DMS79 treated with DMSO at 0.1 percent for 48 hours (cell line): ENCODE data around the gene EPC2.
"Not testable (repeated sequence)": the region's sequence is repeated elsewhere in the genome, so short reads cannot be mapped to it uniquely, and the experiment has no call there.

Experiments
- DNase-seq: peaks from one replicate; lab custom pipeline; 2025; lab: John Stamatoyannopoulos, UW

The EPC2 gene

DNA sequence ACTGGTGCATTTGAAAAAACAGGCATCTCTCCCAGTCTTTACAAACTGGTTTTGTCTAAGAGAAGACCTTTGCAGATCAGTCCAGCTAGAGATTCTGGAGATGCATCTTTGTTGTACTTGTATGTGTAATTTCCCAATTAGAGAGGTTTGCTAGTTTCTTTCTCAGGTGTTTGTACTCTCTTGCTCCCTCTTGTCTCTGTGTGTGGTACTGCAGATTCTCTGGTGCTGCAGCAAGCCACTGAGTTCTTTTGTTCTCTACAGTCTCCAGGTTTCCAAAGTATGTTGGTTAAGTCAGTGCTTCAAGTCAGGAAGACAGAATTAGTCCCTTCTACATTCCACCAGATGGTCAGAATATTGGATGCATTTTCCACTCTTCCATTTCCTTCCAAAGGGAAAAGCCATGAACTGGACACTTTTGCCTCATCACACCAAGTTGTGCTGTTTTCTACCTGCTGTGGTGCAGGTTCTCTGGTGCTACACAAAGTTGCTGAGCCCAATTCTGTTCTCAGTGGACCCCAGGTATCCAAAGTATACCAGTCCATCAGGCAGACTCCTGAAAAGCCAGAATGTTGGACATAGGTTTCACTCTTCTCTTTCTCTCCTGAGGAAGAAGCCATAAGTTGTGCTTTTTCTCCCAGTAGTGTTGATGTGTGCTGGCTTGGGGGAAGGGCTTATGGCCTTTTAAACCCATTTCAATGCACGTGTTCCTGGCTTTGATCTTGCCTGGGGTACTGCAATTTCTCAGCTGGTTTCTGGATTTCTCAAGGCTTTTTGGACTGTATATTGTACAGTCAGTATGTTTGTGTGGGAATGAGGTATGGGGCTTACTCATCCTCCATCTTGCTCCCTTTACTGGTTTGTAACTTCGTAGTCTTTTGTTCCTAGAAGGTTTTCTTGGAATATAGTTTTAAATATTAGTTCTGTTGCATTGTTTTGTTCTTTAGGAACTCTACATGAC lies 29.8 kb downstream of the EPC2 start:
- DNase-seq: no peak

DNA sequence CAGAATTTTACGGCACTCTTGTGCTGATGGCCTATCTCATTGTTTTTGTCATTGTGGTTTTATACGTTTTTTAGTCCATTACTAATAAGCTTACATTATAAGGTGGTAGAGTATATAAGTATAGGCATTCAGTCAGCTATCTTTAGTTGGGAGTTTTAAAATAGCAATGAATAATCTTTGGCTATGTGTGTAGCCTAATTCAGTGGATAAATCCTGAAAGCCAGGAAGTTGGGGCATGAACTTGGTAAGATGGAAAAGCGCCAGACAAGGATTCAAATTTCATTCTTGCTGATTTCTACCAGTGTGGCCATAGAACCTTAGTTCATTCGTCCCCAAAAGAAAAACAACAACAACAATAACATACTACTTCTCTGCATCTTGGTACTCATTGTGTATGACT lies 31.2 kb downstream of the EPC2 start:
- DNase-seq: no peak

DNA sequence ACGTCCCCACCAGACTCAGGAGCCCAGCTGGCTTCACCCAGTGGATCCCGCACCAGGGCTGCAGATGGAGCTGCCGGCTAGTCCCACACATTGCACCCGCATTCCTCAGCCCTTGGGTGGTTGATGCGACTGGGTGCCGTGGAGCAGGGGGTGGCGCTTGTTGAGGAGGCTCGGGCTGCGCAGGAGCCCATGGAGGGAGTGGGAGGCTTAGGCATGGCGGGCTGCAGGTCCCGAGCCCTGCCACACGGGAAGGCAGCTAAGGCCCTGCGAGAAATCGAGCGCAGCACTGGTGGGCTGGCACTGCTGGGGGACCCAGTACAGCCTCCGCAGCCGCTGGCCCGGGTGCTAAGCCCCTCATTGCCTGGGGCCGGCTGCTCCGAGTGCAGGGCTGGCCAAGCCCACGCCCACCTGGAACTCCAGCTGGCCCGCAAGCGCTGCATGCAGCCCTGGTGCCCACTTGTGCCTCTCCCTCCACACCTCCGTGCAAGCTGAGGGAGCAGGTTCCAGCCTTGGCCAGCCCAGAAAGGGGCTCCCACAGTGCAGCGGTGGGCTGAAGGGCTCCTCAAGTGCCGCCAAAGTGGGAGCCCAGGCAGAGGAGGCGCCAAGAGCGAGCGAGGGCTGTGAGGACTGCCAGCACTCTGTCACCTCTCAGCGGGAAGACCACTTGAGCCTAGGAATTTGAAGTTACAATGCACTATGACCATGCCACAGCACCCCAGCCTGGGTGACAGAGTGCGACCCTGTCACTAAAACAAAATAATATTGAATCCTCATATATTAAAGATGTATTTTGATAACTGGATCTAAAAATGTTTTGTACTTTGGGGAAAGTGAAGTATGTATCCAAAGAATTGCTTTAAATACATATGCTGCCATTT lies 34.0 kb downstream of the EPC2 start:
- not testable (repeated sequence) for DNase-seq

DNA sequence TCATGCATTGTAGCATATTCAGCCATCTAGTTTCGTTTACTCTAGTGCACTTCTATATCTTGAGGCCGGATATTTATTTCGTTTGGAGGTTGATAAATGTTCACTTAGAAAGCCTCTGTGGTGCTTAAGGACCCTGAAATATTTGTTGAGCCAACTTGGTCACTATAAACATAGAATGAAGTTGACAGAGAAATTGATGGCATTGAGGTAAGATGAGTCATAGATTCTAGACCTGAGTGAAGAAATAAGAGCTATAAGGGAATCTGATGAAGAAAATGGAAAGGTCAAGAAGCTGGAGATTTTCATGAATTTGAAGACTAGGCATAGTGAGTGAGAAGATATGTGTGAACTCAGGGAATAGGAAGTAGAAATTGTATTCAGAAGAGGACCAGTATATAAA lies 35.9 kb downstream of the EPC2 start:
- no peak for DNase-seq

DNA sequence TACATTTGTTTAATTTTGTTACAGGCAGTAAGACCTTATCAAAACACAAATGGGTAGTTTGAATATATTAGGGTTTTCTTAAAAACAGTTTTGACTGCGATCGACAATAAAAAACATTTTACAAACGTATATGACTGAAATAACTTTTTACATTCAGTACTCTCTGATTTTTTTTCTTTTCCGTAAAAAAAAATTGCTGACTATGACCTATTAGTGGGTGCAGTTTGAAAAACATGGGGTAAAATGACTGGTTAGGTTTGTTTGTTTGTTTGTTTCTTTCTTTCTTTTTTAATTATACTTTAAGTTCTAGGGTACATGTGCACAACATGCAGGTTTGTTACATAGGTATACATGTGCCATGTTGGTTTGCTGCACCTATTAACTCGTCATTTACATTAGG lies 36.9 kb downstream of the EPC2 start:
- DNase-seq: no peak

DNA sequence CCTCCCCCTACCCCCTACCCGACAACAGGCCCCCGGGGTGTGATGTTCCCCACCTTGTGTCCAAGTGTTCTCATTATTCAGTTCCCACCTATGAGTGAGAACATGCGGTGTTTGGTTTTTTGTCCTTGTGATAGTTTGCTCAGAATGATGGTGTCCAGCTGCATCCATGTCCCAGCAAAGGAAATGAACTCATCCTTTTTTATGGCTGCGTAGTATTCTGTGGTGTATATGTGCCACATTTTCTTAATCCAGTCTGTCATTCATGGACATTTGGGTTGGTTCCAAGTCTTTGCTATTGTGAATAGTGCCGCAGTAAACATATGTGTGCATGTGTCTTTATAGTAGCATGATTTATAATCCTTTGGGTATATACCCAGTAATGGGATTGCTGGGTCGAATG lies 37.3 kb downstream of the EPC2 start:
- DNase-seq: not testable (repeated sequence)

DNA sequence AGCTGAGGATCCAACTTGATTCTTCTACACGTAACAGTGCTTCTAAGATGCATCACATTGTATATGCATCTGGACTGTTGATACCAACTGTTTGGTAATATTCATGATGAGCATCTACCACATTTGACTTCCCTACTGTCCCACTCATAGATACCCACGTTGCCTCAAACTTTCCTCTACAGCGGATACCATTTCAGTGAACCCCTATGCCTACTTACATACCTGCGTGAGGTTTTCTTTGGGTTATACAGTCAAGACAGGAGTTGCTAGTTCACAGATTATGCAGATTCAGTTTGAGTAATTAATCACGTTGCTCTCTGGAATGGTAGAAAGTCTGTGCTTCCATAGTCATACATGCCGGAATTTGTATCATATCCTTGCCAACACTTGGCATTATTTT lies 40.0 kb downstream of the EPC2 start:
- no peak for DNase-seq

DNA sequence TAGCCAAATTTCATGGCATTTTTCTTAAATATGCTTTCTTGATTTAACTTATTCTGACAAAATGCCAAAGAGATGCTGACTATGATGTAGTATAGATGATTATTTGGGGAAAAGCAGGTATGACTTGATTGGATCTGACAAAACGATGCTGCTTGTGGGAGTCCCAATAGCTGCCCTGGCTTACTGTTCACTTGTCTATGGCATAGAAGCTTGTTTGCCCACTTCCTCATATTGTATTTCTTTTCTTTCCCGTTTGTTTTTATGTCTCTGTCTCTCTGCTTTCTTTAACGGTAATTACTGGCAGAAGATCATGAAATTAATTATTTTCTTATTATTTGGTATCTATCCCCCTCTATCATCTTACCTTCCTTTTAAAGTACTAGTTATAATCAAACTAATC lies 43.0 kb downstream of the EPC2 start:
- DNase-seq: no peak

DNA sequence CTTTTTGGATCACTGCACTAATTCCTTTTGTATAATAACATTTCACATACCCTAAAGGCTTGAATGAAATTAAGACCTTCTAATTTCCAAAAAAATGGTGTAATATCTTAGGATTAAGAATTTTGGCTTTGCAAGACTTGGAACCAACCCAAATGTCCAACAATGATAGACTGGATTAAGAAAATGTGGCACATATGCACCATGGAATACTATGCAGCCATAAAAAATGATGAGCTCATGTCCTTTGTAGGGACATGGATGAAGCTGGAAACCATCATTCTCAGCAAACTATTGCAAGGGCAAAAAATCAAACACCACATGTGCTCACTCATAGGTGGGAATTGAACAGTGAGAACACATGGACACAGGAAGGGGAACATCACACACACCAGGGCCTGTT lies 43.5 kb downstream of the EPC2 start:
- DNase-seq: not testable (repeated sequence)

DNA sequence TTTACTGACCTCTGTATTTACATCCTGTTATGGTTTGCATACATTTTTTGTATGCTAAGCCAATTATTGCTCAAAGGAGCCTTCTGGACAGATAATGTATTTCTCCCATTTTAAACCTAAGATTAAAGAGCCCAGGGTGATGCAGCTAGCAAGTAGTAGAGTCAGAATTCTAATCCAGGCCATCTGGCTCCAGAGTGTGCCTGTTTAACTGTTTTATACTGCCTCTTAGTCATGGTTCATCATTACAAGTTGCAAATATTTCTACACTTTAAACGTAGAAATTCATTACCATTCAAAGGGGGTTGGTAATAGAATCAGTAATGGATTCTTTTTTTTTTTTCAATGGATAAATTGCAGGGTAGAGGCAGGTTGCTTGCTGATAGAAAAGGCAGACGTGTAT lies 52.4 kb downstream of the EPC2 start:
- DNase-seq: no peak

DNA sequence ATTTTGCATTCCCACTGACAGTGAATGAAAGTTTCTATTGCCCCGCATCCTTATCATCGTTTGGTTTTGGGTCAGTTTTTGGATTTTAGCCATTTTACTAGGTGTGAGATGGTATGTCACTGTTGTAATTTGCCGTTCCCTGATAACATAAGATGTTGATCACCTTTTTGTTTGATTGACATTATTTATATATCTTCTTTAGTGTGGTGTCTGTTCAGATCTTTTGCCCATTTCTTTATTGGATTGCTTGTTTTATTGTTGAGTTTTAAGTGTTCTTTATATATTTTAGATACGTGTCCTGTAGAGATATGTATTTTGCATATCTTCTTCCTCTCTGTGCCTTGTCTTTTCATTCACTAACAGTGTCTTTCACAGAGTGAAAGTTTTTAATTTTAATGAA lies 55.3 kb downstream of the EPC2 start:
- no peak for DNase-seq

DNA sequence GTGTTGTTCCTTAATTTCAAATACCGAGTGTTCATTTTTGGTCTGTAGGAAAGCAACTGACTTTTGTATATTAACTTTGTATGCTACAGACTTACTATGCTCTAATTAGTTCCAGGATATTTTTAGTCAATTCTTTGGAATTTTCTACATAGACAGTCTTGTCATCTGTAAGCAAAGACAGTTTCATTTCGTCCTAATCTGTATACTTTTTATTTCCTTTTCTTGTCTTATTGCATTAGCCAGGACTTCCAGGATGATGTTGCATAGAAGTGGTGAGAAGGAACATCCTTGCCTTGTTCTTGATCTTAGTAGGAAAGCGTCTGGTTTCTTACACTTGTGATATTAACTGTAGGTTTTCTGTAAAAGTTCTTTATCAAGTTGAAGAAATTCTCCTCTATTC lies 56.5 kb downstream of the EPC2 start:
- no peak for DNase-seq

DNA sequence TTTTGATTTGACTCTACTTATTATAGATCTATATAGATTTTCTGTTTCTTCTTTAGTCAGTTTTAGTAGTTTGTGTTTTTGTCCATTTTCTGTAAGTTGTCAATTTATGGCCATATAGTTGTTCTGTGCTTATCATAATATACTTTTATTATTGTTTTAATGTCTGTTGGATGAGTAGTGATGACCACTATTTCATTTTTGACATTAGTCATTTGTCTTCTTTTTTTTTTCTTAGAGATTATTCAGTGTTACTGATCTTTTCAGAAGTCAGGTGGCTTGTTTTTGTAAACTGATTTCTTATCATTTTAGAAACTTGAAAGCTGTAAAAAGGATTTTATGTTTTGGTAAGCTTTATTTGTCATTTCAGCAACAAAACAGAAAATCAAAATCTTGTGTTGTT lies 57.3 kb downstream of the EPC2 start:
- no peak for DNase-seq

DNA sequence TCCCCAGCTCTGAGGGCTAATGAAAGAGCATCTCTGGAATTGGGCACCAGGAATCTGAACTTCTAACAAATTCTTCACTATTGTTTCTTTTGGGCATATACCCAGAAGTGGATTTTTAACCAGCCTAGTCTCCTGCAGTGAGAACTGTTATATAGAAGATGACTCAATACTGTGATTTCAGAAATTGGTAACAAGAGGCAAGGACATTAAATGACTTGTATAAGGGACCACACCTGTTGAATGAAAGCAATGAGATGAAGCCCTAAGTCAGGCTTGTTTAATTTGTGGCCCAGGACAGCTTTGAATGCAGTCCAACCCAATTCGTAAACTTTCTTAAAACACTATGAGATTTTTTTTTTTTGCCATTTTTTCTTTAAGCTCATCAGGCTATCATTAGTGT lies 57.9 kb downstream of the EPC2 start:
- no peak for DNase-seq

DNA sequence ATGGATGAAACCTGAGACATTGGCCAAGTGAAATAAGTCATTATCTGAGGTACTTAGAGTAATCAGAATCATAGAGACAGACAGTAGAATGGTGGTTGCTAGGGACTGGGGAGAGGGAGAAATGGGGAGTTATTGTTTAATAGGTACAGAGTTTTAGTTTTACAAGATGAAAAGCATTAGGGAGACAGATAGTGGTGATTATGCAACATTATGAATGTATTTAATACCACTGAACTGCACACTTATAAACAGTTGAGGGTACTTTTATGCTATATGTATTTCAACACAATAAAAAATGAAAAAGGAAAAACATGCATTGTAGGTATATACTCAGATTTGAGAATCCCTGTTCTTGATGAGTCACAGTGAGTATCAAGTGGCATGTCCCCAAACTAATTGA lies 59.7 kb downstream of the EPC2 start:
- DNase-seq: no peak

DNA sequence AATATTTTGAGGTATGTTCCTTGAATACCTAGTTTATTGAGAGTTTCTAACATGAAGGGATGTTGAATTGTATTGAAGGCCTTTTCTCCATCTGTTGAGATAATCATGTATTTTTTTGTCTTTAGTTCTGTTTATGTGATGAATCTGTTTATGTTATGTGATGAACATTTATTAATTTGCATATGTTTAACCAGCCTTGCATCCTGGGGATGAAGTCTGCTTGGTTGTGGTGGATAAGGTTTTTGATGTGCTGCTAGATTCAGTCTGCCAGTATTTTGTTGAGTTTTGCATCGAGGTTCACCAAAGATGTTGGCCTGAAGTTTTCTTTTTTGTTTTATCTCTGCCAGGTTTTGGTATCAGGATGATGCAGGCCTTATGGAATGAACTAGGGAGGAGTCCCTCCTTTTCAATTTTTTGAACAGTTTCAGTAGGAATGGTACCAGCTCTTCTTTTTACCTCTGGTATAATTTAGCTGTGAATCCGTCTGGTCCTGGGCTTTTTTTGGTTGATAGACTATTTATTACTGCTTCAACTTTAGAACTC lies 71.9 kb downstream of the EPC2 start:
- no peak for DNase-seq

DNA sequence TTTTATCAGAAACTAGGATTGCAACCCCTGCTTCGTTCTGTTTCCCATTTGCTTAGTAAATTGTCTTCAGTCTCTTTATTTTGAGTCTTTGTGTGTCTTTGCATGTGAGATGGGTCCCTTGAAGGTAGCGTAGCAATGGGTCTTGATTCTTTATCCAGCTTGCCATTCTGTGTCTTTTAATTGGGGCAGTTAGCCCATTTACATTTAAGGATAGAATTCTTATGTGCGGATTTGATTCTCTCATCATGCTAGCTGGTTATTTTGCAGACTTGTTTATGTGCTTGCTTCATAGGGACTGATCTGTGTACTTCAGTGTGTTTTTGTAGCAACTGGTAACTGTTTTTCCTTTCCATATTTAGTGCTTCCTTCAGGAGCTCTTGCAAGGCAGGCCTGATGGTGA lies 73.5 kb downstream of the EPC2 start:
- DNase-seq: no peak

DNA sequence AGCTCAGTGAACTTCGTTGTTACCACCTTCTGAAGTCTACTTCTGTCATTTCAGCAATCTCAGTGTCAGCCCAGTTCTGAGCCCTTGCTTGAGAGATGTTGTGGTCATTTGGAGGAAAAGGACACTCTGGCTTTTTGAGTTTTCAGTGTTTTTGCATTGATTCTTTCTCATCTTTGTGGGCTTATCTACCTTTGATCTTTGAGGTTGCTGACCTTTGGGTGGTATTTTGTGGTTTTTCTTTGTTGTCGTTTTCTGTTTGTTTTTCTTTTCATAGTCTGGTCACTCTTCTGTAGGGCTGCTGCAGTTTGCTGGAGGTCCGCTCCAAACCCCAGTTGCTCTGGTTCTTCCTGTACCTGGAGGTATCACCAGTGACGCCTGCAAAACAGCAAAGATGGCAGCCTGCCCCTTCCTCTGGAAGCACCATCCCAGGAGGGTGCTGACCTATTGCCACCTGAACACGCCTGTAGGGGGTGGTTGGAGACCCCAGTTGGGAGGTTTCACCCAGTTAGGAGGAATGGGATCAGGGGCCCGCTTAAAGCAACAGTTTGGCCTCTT lies 74.7 kb downstream of the EPC2 start:
- no peak for DNase-seq

DNA sequence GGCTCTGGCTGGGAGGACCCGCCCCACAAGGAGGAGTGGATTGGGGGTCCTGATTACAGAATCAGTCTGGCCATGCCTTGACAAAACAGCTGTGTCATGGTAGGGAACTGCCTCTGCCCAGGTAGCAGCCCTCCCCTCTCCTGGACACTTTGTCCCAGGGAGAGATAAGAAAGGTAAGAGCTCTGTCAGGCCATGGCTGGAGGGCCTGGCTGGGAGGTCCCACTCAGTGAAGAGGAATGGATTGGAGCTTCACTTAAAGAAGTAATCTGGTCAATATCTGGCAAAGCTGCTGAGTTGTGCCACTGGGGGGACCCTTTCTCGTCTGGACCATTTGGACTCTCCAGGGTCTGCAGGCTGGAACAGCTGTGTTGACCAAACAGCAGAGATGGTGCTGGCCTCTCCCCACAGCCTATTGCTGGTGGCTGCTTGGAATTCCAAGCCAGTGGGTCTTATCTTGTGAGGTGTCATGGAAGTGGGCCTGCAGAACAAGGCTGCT lies 75.4 kb downstream of the EPC2 start:
- DNase-seq: no peak

DNA sequence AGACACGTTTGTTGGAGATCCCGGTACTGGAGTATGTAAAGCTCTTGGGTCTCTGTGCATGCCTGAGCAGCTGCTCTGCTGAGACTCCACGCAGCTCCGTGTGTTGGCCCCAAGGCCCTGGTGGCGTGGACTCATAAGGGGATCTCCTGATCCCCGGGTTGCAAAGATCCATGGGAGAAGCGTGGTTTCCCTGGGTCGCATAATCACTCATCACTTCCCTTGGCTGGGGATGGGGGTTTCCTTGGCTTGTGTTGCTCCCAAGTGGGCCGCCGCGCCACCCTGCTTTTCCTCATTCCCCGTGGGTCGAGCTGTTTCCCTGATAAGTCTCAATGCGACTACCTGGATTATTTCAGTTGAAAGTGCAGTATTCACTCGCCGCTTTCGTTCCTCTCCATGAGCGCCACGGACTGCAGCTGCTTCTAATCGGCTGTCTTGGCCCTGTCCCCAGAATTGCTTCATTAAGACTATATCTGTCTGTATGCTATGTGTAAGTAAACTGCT lies 76.0 kb downstream of the EPC2 start:
- no peak for DNase-seq

DNA sequence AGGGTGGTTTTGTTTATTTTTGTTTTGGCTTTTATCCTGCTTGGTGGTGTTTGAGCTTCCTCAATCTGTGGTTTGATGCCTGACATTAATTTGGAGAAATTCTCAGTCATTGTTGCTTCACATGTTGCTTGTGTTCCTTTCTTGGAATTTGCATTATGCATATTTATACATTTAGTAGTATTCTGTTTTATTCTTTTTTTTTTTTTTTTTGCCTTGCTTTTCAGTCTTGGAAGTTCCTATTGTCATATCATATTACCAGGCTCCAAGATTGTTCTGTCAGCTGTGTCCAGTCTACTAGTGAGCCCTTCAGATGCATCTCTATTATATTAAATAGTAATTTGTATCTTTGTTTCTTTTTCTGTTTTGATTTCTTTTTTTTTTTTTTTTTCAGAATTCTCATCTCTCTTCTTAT lies 77.0 kb downstream of the EPC2 start:
- DNase-seq: no peak
